ENCODE results near the gene CYP19A1.

The CYP19A1 gene

GRCh38 chr15:51335087-51335486, 3.3 kb downstream of the CYP19A1 start (continued):
- no peak for TF ChIP-seq KLF17 (tag by site-specific recombination; IDR thresholded peaks at IDR 0.05)
- TF ChIP-seq ZSCAN30 (tag by site-specific recombination; IDR thresholded peaks at IDR 0.05): no peak
- TF ChIP-seq ZNF501 (tag by site-specific recombination; IDR thresholded peaks at IDR 0.05): no peak
- no peak for TF ChIP-seq PRDM2 (tag by site-specific recombination; IDR thresholded peaks at IDR 0.05; ENCODE audit: borderline replicate concordance)
- no peak for TF ChIP-seq ZNF677 (tag by site-specific recombination; IDR thresholded peaks at IDR 0.05)
- TF ChIP-seq OSR2 (tag by site-specific recombination; IDR thresholded peaks at IDR 0.05): no peak
- no peak for TF ChIP-seq ZNF549 (tag by site-specific recombination; IDR thresholded peaks at IDR 0.05)
- TF ChIP-seq ZBTB10 (tag by site-specific recombination; IDR thresholded peaks at IDR 0.05): no peak

GRCh38 chr15:51334011-51334451, 4.4 kb downstream of the CYP19A1 start:
- ChIA-PET POLR2A (no interaction called here), CTCF (no interaction called here)
- no peak overlapping the region for H3K27ac ChIP-seq (ENCODE audit: extremely low read depth, low read depth, low read length)
- H3K4me1 ChIP-seq (ENCODE audit: control insufficient read depth, insufficient read depth, low read length): no peaks in the 10 kb centered on the region
- no peaks in the 10 kb centered on the region for H3K36me3 ChIP-seq (ENCODE audit: control insufficient read depth in 2 of 2, insufficient read depth in 1 of 2, low read length in 2 of 2)
- no peak overlapping the region for H3K4me3 ChIP-seq (ENCODE audit: low read depth, low read length)
- no peak for TF ChIP-seq KLF16 (tag by site-specific recombination; IDR thresholded peaks at IDR 0.05)
- TF ChIP-seq, protein P1, sequence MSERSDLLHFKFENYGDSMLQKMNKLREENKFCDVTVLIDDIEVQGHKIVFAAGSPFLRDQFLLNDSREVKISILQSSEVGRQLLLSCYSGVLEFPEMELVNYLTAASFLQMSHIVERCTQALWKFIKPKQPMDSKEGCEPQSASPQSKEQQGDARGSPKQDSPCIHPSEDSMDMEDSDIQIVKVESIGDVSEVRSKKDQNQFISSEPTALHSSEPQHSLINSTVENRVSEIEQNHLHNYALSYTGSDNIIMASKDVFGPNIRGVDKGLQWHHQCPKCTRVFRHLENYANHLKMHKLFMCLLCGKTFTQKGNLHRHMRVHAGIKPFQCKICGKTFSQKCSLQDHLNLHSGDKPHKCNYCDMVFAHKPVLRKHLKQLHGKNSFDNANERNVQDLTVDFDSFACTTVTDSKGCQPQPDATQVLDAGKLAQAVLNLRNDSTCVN (tag by site-specific recombination; optimal IDR thresholded peaks at IDR 0.05): no peak
- no peak for TF ChIP-seq ZSCAN5A (tag by site-specific recombination; IDR thresholded peaks at IDR 0.05)
- H3K9me3 ChIP-seq (ENCODE audit: control insufficient read depth, insufficient read depth, low read depth, low read length): no peaks in the 10 kb centered on the region
